ENCODE results near the gene RAB7B.

Gene RAB7B

DNA sequence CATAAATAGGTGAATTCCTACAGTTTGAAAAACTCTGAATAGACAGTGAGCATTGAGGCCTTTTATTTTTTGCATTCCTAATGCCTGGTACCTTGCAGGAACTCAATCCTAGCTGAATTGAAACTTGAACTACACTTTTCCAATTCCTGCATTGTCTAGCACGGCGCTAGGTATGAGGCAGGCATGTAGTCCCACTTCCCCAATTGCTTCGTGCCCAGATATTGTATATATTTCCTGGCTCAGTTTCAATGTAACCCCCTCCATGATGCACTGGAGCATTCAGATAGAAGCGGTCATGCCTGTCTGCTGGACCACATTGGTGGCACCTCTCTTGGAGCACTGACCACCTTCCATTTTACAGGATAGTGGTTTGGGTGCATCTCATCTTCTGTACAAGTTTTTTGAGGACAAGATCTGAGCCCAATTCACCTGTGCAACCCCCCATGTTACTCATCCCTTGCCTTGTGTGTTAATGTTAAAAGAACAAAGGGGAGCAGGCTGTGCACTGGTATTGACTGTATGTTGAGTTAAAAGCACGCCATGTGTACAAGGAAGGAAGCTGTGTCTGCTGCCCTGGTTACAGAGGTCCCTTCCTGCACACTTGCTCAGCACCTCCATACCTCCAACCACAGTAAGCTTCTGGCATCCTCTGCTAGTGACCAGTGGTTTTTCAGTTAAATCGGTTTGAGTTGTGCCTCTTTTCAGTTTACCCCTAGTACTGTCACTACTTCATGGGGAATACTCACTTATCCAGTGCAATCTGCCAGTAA, 10.0 kb upstream of the RAB7B start:
- no peak overlapping the region for H3K27ac ChIP-seq
- no peaks in the 10 kb centered on the region for H3K9me3 ChIP-seq
- H3K4me1 ChIP-seq (ENCODE audit: control insufficient read depth in 1 of 2, insufficient read depth in 1 of 2, low read depth in 1 of 2, low read length in 1 of 2): peaks cover 19 to 25% of the 10 kb centered on the region in 2 experiments
- no peak overlapping the region for H3K4me3 ChIP-seq (ENCODE audit: low read depth in 1 of 2, low read length in 1 of 2)
- no peaks in the 10 kb centered on the region for H3K36me3 ChIP-seq
- TF ChIP-seq, protein P1, sequence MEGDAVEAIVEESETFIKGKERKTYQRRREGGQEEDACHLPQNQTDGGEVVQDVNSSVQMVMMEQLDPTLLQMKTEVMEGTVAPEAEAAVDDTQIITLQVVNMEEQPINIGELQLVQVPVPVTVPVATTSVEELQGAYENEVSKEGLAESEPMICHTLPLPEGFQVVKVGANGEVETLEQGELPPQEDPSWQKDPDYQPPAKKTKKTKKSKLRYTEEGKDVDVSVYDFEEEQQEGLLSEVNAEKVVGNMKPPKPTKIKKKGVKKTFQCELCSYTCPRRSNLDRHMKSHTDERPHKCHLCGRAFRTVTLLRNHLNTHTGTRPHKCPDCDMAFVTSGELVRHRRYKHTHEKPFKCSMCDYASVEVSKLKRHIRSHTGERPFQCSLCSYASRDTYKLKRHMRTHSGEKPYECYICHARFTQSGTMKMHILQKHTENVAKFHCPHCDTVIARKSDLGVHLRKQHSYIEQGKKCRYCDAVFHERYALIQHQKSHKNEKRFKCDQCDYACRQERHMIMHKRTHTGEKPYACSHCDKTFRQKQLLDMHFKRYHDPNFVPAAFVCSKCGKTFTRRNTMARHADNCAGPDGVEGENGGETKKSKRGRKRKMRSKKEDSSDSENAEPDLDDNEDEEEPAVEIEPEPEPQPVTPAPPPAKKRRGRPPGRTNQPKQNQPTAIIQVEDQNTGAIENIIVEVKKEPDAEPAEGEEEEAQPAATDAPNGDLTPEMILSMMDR (IDR thresholded peaks at IDR 0.05): no peak
- H3K27me3 ChIP-seq: no peaks in the 10 kb centered on the region

DNA sequence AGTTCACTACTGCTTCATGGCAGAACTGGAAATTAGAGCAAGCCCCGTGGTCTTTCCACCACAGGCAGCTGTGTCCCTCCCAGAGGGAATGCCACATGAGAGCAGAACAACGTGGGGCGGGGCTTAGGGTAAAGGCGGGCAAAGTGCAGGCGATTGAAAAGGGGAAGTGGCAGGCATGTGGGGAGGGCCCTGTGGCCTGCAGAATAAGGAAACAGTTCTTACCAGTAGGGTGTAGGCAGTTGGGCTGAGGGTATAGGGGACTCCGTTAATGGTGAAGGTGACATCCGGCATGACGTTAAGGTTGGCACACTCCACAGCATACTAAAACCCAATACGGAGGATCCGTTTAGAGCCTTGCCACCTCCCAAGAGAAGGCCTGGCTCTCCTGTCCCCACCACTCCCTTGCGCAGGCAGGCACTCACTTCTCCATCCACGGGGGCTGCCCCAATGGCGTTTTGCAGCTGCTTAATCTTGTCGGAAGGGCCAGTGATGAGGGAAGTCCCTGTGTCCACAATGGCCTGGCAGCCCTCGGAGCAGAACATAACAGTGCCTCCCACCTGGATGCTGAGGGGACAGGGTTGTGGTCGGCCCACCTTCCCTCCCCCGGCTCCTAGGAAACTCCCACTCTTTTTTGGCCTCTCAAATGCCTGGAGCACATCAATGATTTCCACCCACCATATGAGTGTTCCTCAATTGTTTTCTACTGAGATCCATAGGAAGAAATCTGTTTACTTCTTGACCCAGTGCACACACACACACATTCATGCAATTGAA, 9.1 kb upstream of the RAB7B start:
- Histone ChIP-seq H3K36me3 (no peaks in the 10 kb centered on the region), H3K27ac (peak overlapping the region; percentile 60), H3K27me3 (no peaks in the 10 kb centered on the region), H3K9me3 (no peaks in the 10 kb centered on the region), H3K4me1 (ENCODE audit: control insufficient read depth in 1 of 2, insufficient read depth in 1 of 2, low read depth in 1 of 2, low read length in 1 of 2) (peaks cover 19 to 25% of the 10 kb centered on the region in 2 experiments), H3K4me3 (ENCODE audit: low read depth in 1 of 2, low read length in 1 of 2) (peak overlapping the region in 1 of 2 experiments; percentile 30)
- TF ChIP-seq, protein P1 (IDR thresholded peaks at IDR 0.05): no peak

DNA sequence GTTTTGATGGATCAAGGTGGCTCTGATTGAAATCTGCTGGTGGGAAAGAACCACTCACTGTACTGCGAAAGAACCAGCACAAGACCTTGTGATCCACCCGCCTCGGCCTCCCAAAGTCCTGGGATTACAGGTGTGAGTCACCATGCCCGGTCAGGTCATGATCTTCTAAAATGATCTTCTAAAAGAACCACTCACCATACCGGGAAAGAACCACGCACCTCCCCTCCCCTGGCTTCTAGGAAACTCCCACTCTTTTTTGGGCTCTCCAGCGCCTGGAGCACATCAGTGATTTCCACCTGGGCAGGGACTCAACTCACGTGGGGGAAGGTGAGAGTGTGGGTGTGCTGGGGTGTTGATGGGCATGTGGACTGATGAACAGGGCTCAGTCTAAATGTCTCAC, 7.9 kb upstream of the RAB7B start:
- no peak overlapping the region for H3K27ac ChIP-seq
- H3K4me3 ChIP-seq (ENCODE audit: low read depth in 1 of 2, low read length in 1 of 2): no peak overlapping the region
- no peaks in the 10 kb centered on the region for H3K9me3 ChIP-seq
- H3K36me3 ChIP-seq: no peaks in the 10 kb centered on the region
- peaks cover 7% of the 10 kb centered on the region for H3K27me3 ChIP-seq
- H3K4me1 ChIP-seq (ENCODE audit: control insufficient read depth in 1 of 2, insufficient read depth in 1 of 2, low read depth in 1 of 2, low read length in 1 of 2): peaks cover 19 to 25% of the 10 kb centered on the region in 2 experiments
- TF ChIP-seq, protein P1 (IDR thresholded peaks at IDR 0.05): no peak

DNA sequence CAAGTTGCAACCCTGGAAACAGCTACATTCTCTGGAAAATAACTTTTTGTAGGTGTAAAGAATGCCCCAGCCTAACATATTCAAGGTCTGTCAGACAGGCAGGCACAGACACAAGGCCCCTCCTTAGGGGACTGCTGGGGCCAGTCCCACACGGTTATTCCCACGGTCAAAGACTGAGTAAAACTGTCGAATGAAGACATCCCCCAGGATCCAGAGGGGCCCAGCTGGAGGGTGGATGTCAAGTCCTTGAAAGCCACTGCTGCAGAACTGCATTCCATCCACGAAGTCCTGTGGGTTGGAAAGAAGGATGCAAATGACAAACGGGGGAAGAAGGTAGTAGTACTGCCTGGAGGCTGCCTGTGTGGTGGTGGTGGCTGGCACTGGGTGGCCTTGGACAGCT, 6.9 kb upstream of the RAB7B start:
- H3K9me3 ChIP-seq: no peaks in the 10 kb centered on the region
- H3K36me3 ChIP-seq: no peaks in the 10 kb centered on the region
- peaks cover 7% of the 10 kb centered on the region for H3K27me3 ChIP-seq
- peaks cover 19 to 25% of the 10 kb centered on the region in 2 experiments for H3K4me1 ChIP-seq (ENCODE audit: control insufficient read depth in 1 of 2, insufficient read depth in 1 of 2, low read depth in 1 of 2, low read length in 1 of 2)
- no peak overlapping the region for H3K4me3 ChIP-seq (ENCODE audit: low read depth in 1 of 2, low read length in 1 of 2)
- TF ChIP-seq, protein P1 (IDR thresholded peaks at IDR 0.05): no peak
- H3K27ac ChIP-seq: no peak overlapping the region

DNA sequence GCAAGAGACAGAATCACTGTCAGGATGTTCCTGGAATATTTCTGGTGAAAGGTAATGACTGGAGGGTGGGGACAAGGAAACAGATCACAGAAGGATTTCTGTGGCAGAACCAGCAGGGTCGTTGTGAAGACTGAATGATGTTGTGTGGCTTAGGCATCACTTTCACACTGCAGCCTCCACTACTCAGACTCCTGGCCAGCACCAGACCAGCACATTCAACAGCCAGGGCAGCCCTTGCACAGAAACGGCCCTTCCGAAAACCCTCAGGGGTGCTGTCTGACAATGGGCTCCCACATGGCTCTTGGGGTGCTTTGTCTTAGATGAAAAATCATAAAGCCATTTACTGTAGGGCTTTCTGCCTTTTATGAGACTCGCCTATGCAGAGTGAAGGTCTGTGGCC, 3.8 kb upstream of the RAB7B start:
- TF ChIP-seq, protein P1 (IDR thresholded peaks at IDR 0.05): no peak
- no peaks in the 10 kb centered on the region for H3K9me3 ChIP-seq
- H3K27me3 ChIP-seq: peaks cover 7% of the 10 kb centered on the region
- peaks cover 12 to 15% of the 10 kb centered on the region in 2 experiments for H3K4me1 ChIP-seq (ENCODE audit: control insufficient read depth in 1 of 2, insufficient read depth in 1 of 2, low read depth in 1 of 2, low read length in 1 of 2)
- no peak overlapping the region for H3K27ac ChIP-seq
- H3K36me3 ChIP-seq: no peaks in the 10 kb centered on the region
- H3K4me3 ChIP-seq (ENCODE audit: low read depth in 1 of 2, low read length in 1 of 2): no peak overlapping the region
